ENCODE data around the gene TMEM254.

The TMEM254 gene

GRCh38 chr10:80137031-80137862, 58.8 kb downstream of the TMEM254 start:
- TF ChIP-seq, protein P1, sequence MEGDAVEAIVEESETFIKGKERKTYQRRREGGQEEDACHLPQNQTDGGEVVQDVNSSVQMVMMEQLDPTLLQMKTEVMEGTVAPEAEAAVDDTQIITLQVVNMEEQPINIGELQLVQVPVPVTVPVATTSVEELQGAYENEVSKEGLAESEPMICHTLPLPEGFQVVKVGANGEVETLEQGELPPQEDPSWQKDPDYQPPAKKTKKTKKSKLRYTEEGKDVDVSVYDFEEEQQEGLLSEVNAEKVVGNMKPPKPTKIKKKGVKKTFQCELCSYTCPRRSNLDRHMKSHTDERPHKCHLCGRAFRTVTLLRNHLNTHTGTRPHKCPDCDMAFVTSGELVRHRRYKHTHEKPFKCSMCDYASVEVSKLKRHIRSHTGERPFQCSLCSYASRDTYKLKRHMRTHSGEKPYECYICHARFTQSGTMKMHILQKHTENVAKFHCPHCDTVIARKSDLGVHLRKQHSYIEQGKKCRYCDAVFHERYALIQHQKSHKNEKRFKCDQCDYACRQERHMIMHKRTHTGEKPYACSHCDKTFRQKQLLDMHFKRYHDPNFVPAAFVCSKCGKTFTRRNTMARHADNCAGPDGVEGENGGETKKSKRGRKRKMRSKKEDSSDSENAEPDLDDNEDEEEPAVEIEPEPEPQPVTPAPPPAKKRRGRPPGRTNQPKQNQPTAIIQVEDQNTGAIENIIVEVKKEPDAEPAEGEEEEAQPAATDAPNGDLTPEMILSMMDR (IDR thresholded peaks at IDR 0.05; ENCODE audit: insufficient read depth, low read depth, low read length, missing control alignments) = no peak
- no peak overlapping the region for H3K4me3 ChIP-seq (ENCODE audit: low read depth, low read length)
- DNase-seq (ENCODE audit: low read depth) = no peak

DNA sequence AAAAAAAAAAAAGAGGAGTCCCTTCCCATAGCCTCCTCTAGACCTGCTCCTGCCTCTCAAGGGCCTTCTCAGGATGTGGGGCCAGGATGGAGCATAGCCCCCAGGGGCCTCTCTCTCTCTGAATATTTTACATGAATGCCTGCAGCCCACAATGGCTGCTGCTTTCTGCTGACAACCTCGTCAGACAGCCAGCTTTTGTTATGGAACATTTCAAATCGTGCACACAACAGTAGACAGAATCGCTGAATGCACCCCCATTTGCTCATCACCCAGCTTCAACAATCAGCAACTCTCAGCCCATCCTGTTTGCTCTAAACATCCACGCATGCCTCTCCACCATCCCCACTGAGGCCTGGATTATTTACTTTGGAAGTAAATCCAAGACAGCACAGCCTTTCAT, 59.5 kb downstream of the TMEM254 start:
- TF ChIP-seq, protein P1 (IDR thresholded peaks at IDR 0.05; ENCODE audit: insufficient read depth, low read depth, low read length, missing control alignments) = no peak
- DNase-seq (ENCODE audit: low read depth) = no peak
- no peak overlapping the region for H3K4me3 ChIP-seq (ENCODE audit: low read depth, low read length)

GRCh38 chr10:80139265-80139664, 60.8 kb downstream of the TMEM254 start:
- DNase-seq (ENCODE audit: low read depth) = no peak
- TF ChIP-seq, protein P1 (IDR thresholded peaks at IDR 0.05; ENCODE audit: insufficient read depth, low read depth, low read length, missing control alignments) = no peak
- no peak overlapping the region for H3K4me3 ChIP-seq (ENCODE audit: low read depth, low read length)

DNA sequence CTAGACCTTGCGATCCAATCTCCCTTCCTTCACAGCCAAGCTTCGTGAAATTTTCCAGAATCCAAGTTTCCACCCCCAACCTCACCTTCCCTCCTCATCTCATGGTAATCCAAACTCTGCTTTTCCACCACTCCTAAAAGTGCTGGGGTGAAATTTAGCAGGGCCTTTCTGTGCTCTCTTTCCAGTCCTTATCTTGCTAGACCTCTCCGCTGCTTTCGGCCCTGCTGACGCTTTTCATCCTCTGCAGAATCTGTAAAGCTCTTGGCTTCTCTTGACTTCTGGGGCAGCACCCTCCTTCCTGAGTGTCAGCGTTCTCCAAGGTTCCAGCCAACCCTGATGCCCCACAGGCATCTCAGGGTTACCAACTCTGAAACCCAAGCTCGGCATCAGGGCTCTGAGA, 61.8 kb downstream of the TMEM254 start:
- no peak for DNase-seq (ENCODE audit: low read depth)
- TF ChIP-seq, protein P1 (IDR thresholded peaks at IDR 0.05; ENCODE audit: insufficient read depth, low read depth, low read length, missing control alignments) = no peak
- no peak overlapping the region for H3K4me3 ChIP-seq (ENCODE audit: low read depth, low read length)

GRCh38 chr10:80141696-80142460, 63.4 kb downstream of the TMEM254 start:
- TF ChIP-seq, protein P1 (IDR thresholded peaks at IDR 0.05; ENCODE audit: insufficient read depth, low read depth, low read length, missing control alignments) = no peak
- no peak for DNase-seq (ENCODE audit: low read depth)
- no peak overlapping the region for H3K4me3 ChIP-seq (ENCODE audit: low read depth, low read length)

All from GM12865 (cell line).